Colonic mucosa (tissue), 4 donors: Measurements from ENCODE around the gene MTHFR. TPM values are rescaled to one million over a fixed set of nuclear protein-coding genes. Genes with fewer than 3 reads are reported as not detected.

Source experiments
- DNase-seq: peaks from one replicate; pipeline ENCODE4 v3.0.0-alpha.2; 2020
- H3K27ac ChIP-seq: fragments of 200-600 bp; one replicate; pipeline ENCODE4 v1.8.0; 2021
- H3K27me3 ChIP-seq: fragments of 200-600 bp; one replicate; pipeline ENCODE4 v1.8.0; 2021
- H3K36me3 ChIP-seq: fragments of 200-600 bp; one replicate; pipeline ENCODE4 v1.8.0; 2021
- H3K4me1 ChIP-seq: fragments of 200-600 bp; one replicate; pipeline ENCODE4 v1.8.0; 2021; ENCODE audit warnings: mild to moderate bottlenecking
- H3K4me3 ChIP-seq: fragments of 200-600 bp; one replicate; pipeline ENCODE4 v1.8.0; 2021
- H3K9ac ChIP-seq, 2 donors: one replicate each; pipeline ENCODE4 v1.7.0; 2013; ENCODE audit warnings: control low read depth in 2 of 2, low read depth in 2 of 2, low read length in 2 of 2
- H3K9me3 ChIP-seq: fragments of 200-600 bp; one replicate; pipeline ENCODE4 v1.8.0; 2021
- CTCF ChIP-seq: fragments of 200-600 bp; IDR thresholded peaks from one replicate; pipeline ENCODE4 v1.8.0; 2022; ENCODE audit warnings: antibody characterized with exemption, mild to moderate bottlenecking
- intact Hi-C: fragments of 100-400 bp; cut with DNase I; formaldehyde crosslinking; loops from one replicate; pipeline ENCODE4 v1.14.1; 2022
- total RNA-seq, 2 donors: library from RNA; stranded (reverse); fragmentation: NEBNext Ultra II Directional in 1 of 2; extraction: Animal tissue kit (Norgen Biotek cat#: 25700) in 1 of 2; gene quantifications; one replicate each; pipeline ENCODE4 v1.2.1, GENCODE V29; 2021
- donor health status: healthy.
- donor health status: DM: no; HTN: no; CAD: no.
- donor health status: DM: no; HTN: no; CAD: no.

The MTHFR gene
- total RNA-seq, 2 donors from 2014 or later, result 23.8 to 30.4 TPM

- H3K9me3 ChIP-seq, result no peaks in the 10 kb centered on the region
- no peak for DNase-seq
- no peaks in the 10 kb centered on the region for H3K27me3 ChIP-seq
- TF ChIP-seq CTCF, result no peak
- intact Hi-C loops, result no loop called here
- H3K4me1 ChIP-seq, result no peaks in the 10 kb centered on the region
- H3K27ac ChIP-seq, result no peak within 1 kb of the TSS
- no peaks in the 10 kb centered on the region for H3K36me3 ChIP-seq
- H3K9ac ChIP-seq, result no peak within 1 kb of the TSS
- no peak within 1 kb of the TSS for H3K4me3 ChIP-seq
Measured at GRCh38 chr1:11761988-11762406, 43.8 kb downstream of the MTHFR start, which contains the start of gene C1orf167. Gene C1orf167 (plus strand): TSS chr1:11762193. CDS start chr1:11764401, 2,208 bp downstream.

- Histone ChIP-seq H3K9me3 (no peaks in the 10 kb centered on the region), H3K36me3 (no peaks in the 10 kb centered on the region), H3K4me1 (no peaks in the 10 kb centered on the region), H3K4me3 (no peak overlapping the region), H3K9ac (no peak overlapping the region), H3K27me3 (no peaks in the 10 kb centered on the region), H3K27ac (no peak overlapping the region)
- intact Hi-C loops, result no loop called here
- no peak for TF ChIP-seq CTCF
- DNase-seq, result no peak
Measured at GRCh38 chr1:11761285-11761684, 44.5 kb downstream of the MTHFR start.

- Histone ChIP-seq H3K4me1 (no peaks in the 10 kb centered on the region), H3K27me3 (no peaks in the 10 kb centered on the region), H3K4me3 (no peak overlapping the region), H3K9ac (no peak overlapping the region), H3K9me3 (no peaks in the 10 kb centered on the region), H3K36me3 (no peaks in the 10 kb centered on the region), H3K27ac (no peak overlapping the region)
- no peak for TF ChIP-seq CTCF
- DNase-seq, result no peak
- intact Hi-C loops, result no loop called here
Measured at GRCh38 chr1:11759791-11760190, 46.0 kb downstream of the MTHFR start.

GRCh38 chr1:11757047-11757446 lies 48.7 kb downstream of the MTHFR start:
- no peak for TF ChIP-seq CTCF

GRCh38 chr1:11753555-11754208 lies 52.1 kb downstream of the MTHFR start:
- no peaks in the 10 kb centered on the region for H3K9me3 ChIP-seq
- intact Hi-C loops, result no loop called here
- no peak for DNase-seq
- no peak overlapping the region for H3K9ac ChIP-seq
- H3K36me3 ChIP-seq, result no peaks in the 10 kb centered on the region
- H3K4me3 ChIP-seq, result no peak overlapping the region
- no peak overlapping the region for H3K27ac ChIP-seq
- no peak for TF ChIP-seq CTCF
- H3K4me1 ChIP-seq, result no peaks in the 10 kb centered on the region
- no peaks in the 10 kb centered on the region for H3K27me3 ChIP-seq

More at GRCh38 chr1:11757047-11757446, 48.7 kb downstream of the MTHFR start:
- Histone ChIP-seq H3K4me1 (no peaks in the 10 kb centered on the region), H3K36me3 (no peaks in the 10 kb centered on the region), H3K27ac (no peak overlapping the region), H3K9ac (no peak overlapping the region), H3K9me3 (no peaks in the 10 kb centered on the region), H3K4me3 (no peak overlapping the region), H3K27me3 (no peaks in the 10 kb centered on the region)
- no peak for DNase-seq
- intact Hi-C loops, result no loop called here
